Fibroblast of villous mesenchyme (primary cell): ENCODE data around the gene STK40. TPM values are rescaled to one million over a fixed set of nuclear protein-coding genes. Genes with fewer than 3 reads are reported as not detected.
A peak's percentile ranks its signal among the peaks of the same experiment; 100 is the strongest.

ENCODE experiments used
- DNase-seq: peaks from one replicate; pipeline ENCODE4 v3.0.0-alpha.2; 2010; ENCODE audit warnings: low read depth
- H3K4me3 ChIP-seq: 2 replicates; pipeline ENCODE4 v1.5.1; 2011; ENCODE audit warnings: low read depth, mild to moderate bottlenecking, low read length
- CTCF ChIP-seq: IDR thresholded peaks from 2 replicates; pipeline ENCODE4 v1.5.1; 2012; ENCODE audit warnings: low read depth, mild to moderate bottlenecking, low read length; ENCODE audit not compliant: insufficient read depth
- total RNA-seq: library from RNA; depleted of rRNA; stranded (reverse); fragments of >200 nt; gene quantifications from 2 replicates; pipeline ENCODE4 v1.2.3, GENCODE V29; 2012

STK40 gene
- total RNA-seq, 1 donor: 24.6 TPM

GRCh38 chr1:36386265-36387140 lies 779 bp upstream of the STK40 start:
- DNase-seq: peak; percentile 100
- peak overlapping the region; percentile 71 for H3K4me3 ChIP-seq
- TF ChIP-seq CTCF: no peak

- peak overlapping the region; percentile 94 for H3K4me3 ChIP-seq
- TF ChIP-seq CTCF: no peak
- DNase-seq: peak; percentile 36
Observed at GRCh38 chr1:36384542-36385409, 948 bp downstream of the STK40 start.

GRCh38 chr1:36383240-36383639 lies 2.5 kb downstream of the STK40 start:
- DNase-seq: no peak
- no peak for TF ChIP-seq CTCF
- H3K4me3 ChIP-seq: no peak overlapping the region

GRCh38 chr1:36382669-36383068 lies 3.1 kb downstream of the STK40 start:
- no peak overlapping the region for H3K4me3 ChIP-seq
- DNase-seq: no peak
- no peak for TF ChIP-seq CTCF

DNA sequence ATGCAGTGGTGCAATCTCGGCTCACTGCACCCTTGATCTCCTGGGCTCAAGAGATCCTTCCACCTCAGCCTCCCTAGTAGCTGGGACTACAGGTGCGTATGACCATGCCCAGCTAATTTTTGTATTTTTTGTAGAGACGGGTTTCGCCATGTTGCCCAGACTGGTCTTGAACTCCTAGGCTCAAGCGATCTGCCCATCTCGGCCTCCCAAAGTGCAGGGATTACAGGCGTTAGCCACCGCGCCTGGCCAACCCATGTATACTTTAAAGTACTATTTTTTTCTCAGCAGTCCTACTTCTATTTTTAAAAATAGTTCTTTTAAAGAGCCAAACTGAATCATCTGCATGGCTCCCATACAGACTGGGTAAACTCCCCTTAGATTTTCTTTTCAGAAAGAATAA lies 3.5 kb downstream of the STK40 start:
- TF ChIP-seq CTCF: no peak
- DNase-seq: no peak
- no peak overlapping the region for H3K4me3 ChIP-seq

DNA sequence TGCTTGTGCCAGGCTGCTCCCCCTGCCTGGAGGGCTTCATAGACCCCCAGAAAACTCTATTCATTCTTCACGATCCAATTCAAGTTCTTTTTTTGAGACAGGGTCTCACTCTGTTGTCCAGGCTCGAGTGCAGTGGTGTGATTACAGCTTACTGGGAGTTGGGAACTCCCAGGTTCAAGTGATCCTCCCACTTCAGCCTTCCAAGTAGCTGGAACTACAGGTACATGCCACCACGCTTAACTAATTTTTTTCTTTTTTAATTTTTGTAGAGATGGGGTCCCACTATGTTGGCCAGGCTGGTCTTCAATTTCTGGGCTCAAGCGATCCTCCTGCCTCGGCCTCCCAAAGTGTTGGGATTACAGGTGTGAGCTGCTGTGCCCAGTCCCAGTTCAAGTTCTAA lies 4.3 kb downstream of the STK40 start:
- no peak for DNase-seq
- H3K4me3 ChIP-seq: no peak overlapping the region
- no peak for TF ChIP-seq CTCF
